HCT116 (cell line): ENCODE results near the gene SLC5A12. TPM values are rescaled to one million over a fixed set of nuclear protein-coding genes. Genes with fewer than 3 reads are reported as not detected.

Experiments used
- ATAC-seq: fragments of 200-7000 bp; cut with Tn5 transposase; 2 replicates; pipeline ENCODE4 v1.9.1; 2020; ENCODE audit warnings: mild to moderate bottlenecking, moderate library complexity
- BruUV-seq: library from RNA; stranded (reverse); fragments of 400-500 nt; replicated peaks from 2 replicates; lab custom pipeline; 2021; lab: Mats Ljungman, UMichigan
- CTCF ChIA-PET: fragments of 300-600 bp; sonication (Branson Sonifier 250); formaldehyde crosslinking; loops from one replicate; lab custom pipeline; 2021; ENCODE audit warnings: antibody characterized with exemption; lab: Charles Lee
- POLR2A ChIA-PET: fragments of 300-600, 350-600 bp; sonication (Branson Sonifier 250); formaldehyde crosslinking; loops from one replicate; lab custom pipeline; 2021; ENCODE audit warnings: antibody characterized with exemption; lab: Charles Lee
- RAD21 ChIA-PET, 2 experiments: fragments of 300-600 bp; sonication (Branson Sonifier 250); formaldehyde crosslinking; loops; one replicate each; lab custom pipeline; 2023; ENCODE audit warnings: low total read pairs in 2 of 2; ENCODE audit not compliant: uncharacterized antibody in 2 of 2, unreplicated experiment in 2 of 2, low non-redundant PET in 1 of 2; lab: Charles Lee
- DNase-seq: peaks from one replicate; pipeline ENCODE4 v3.0.0-alpha.2; 2010; ENCODE audit warnings: low read depth, low spot score
- H2AFZ ChIP-seq: fragments of 200-600 bp; shearing (Covaris generic), sonication (generic); 2 replicates; pipeline ENCODE4 v1.6.1; 2017; ENCODE audit warnings: low read depth, mixed run types, mixed read lengths, antibody characterized with exemption, low read length; ENCODE audit not compliant: poor library complexity, severe bottlenecking
- H3K27ac ChIP-seq: 2 replicates; pipeline ENCODE4 v1.5.1; 2012; ENCODE audit warnings: low read depth, low read length
- H3K27me3 ChIP-seq: fragments of 200-600 bp; sonication (generic); 2 replicates; pipeline ENCODE4 v1.6.1; 2016; ENCODE audit warnings: mixed run types, low read length, mixed read lengths; ENCODE audit not compliant: insufficient read depth
- H3K36me3 ChIP-seq, 2 experiments: fragments of 200-500 bp in 1 of 2; fragments of 200-600 bp in 1 of 2; sonication (Bioruptor generic) in 1 of 2; sonication (generic) in 1 of 2; 2 replicates each; pipeline versions ENCODE4 v1.5.1 to v1.6.1; 2014 to 2016; ENCODE audit warnings: low read length in 2 of 2, inconsistent platforms in 1 of 2, mixed read lengths in 1 of 2, mixed run types in 1 of 2; ENCODE audit not compliant: insufficient read depth in 2 of 2, control insufficient read depth in 1 of 2
- H3K4me1 ChIP-seq, 2 experiments: fragments of 200-600 bp in 1 of 2; sonication (generic) in 1 of 2; 2 replicates each; pipeline versions ENCODE4 v1.5.1 to v1.6.1; 2012 to 2017; ENCODE audit warnings: low read length in 2 of 2, inconsistent platforms in 1 of 2, mild to moderate bottlenecking in 1 of 2, mixed read lengths in 1 of 2, mixed run types in 1 of 2, moderate library complexity in 1 of 2; ENCODE audit not compliant: insufficient read depth in 2 of 2, control insufficient read depth in 1 of 2
- H3K4me2 ChIP-seq: fragments of 200-600 bp; sonication (generic); 2 replicates; pipeline ENCODE4 v1.6.1; 2017; ENCODE audit warnings: mixed run types, low read length, mixed read lengths
- H3K4me3 ChIP-seq, 2 experiments: fragments of 200-600 bp in 1 of 2; sonication (generic) in 1 of 2; replicated peaks in 1 of 2; 2 replicates each; pipeline ENCODE4 v1.5.1; 2011 to 2016; ENCODE audit warnings: low read length in 2 of 2, control low read depth in 1 of 2, low read depth in 1 of 2, mild to moderate bottlenecking in 1 of 2, mixed read lengths in 1 of 2, mixed run types in 1 of 2
- H3K79me2 ChIP-seq: fragments of 200-600 bp; sonication (generic); 2 replicates; pipeline ENCODE4 v1.6.1; 2017; ENCODE audit warnings: mild to moderate bottlenecking, mixed run types, low read length, moderate library complexity, mixed read lengths; ENCODE audit not compliant: insufficient read depth
- H3K9ac ChIP-seq: fragments of 200-600 bp; sonication (generic); 2 replicates; pipeline ENCODE4 v1.6.1; 2016; ENCODE audit warnings: low read length, mixed read lengths
- H3K9me2 ChIP-seq: fragments of 200-600 bp; sonication (generic), shearing (Covaris generic); 2 replicates; pipeline ENCODE4 v1.6.1; 2017; ENCODE audit warnings: mixed run types, mild to moderate bottlenecking, moderate library complexity; ENCODE audit not compliant: insufficient read depth
- H3K9me3 ChIP-seq, 2 experiments: fragments of 200-500 bp in 1 of 2; fragments of 200-600 bp in 1 of 2; sonication (Bioruptor generic) in 1 of 2; sonication (generic) in 1 of 2; 2 replicates each; pipeline ENCODE4 v1.6.1; 2014 to 2017; ENCODE audit warnings: low read length in 2 of 2, mixed read lengths in 2 of 2, inconsistent platforms in 1 of 2, low read depth in 1 of 2, mild to moderate bottlenecking in 1 of 2, mixed run types in 1 of 2, moderate library complexity in 1 of 2; ENCODE audit not compliant: control insufficient read depth in 1 of 2, insufficient read depth in 1 of 2
- H4K20me1 ChIP-seq: fragments of 200-600 bp; sonication (generic), shearing (Covaris generic); 2 replicates; pipeline ENCODE4 v1.6.1; 2017; ENCODE audit warnings: mixed run types, mild to moderate bottlenecking, moderate library complexity; ENCODE audit not compliant: insufficient read depth
- CBX3 ChIP-seq: IDR thresholded peaks from 2 replicates; pipeline ENCODE4 v1.6.1; 2012; ENCODE audit warnings: low read depth
- CEBPB ChIP-seq: IDR thresholded peaks from 2 replicates; pipeline ENCODE4 v1.6.1; 2012; ENCODE audit warnings: low read depth
- EGR1 ChIP-seq: IDR thresholded peaks from 2 replicates; pipeline ENCODE4 v1.6.1; 2012; ENCODE audit warnings: low read depth
- ELF1 ChIP-seq: IDR thresholded peaks from 2 replicates; pipeline ENCODE4 v1.6.1; 2012; ENCODE audit warnings: low read depth, borderline replicate concordance
- EZH2 ChIP-seq: fragments of 200-600 bp; sonication (generic); IDR thresholded peaks from 2 replicates; pipeline ENCODE4 v1.6.1; 2017; ENCODE audit warnings: antibody characterized with exemption, mixed run types
- EZH2phosphoT487 ChIP-seq: fragments of 200-600 bp; IDR thresholded peaks from 2 replicates; pipeline ENCODE4 v1.6.1; 2018; ENCODE audit warnings: antibody characterized with exemption, borderline replicate concordance
- FOSL1 ChIP-seq: IDR thresholded peaks from 2 replicates; pipeline ENCODE4 v1.6.1; 2012; ENCODE audit warnings: low read depth
- JUND ChIP-seq: IDR thresholded peaks from 2 replicates; pipeline ENCODE4 v1.6.1; 2012
- POLR2A ChIP-seq: IDR thresholded peaks from 2 replicates; pipeline ENCODE4 v1.7.0; 2011; ENCODE audit warnings: borderline replicate concordance; ENCODE audit not compliant: insufficient read depth, insufficient read length; ENCODE audit errors: extremely low read depth
- POLR2AphosphoS5 ChIP-seq: IDR thresholded peaks from 2 replicates; pipeline ENCODE4 v1.6.1; 2011; ENCODE audit warnings: mild to moderate bottlenecking, low read depth, low read length, moderate library complexity
- SIN3A ChIP-seq: IDR thresholded peaks from 2 replicates; pipeline ENCODE4 v1.6.1; 2012; ENCODE audit warnings: low read depth
- SP1 ChIP-seq: IDR thresholded peaks from 2 replicates; pipeline ENCODE4 v1.6.1; 2012; ENCODE audit warnings: low read depth
- SRF ChIP-seq: IDR thresholded peaks from 2 replicates; pipeline ENCODE4 v1.6.1; 2012; ENCODE audit warnings: low read depth
- TCF7L2 ChIP-seq: IDR thresholded peaks from 2 replicates; pipeline ENCODE4 v1.7.0; 2011; ENCODE audit warnings: borderline replicate concordance, inconsistent platforms; ENCODE audit not compliant: insufficient read depth, insufficient read length; ENCODE audit errors: extremely low read depth
- YY1 ChIP-seq: IDR thresholded peaks from 2 replicates; pipeline ENCODE4 v1.6.1; 2011; ENCODE audit warnings: low read length, low read depth, moderate library complexity, mild to moderate bottlenecking; ENCODE audit not compliant: insufficient replicate concordance; ENCODE audit errors: extremely low read depth
- ZBTB33 ChIP-seq: IDR thresholded peaks from 2 replicates; pipeline ENCODE4 v1.6.1; 2011; ENCODE audit warnings: mild to moderate bottlenecking, low read length, moderate library complexity; ENCODE audit not compliant: insufficient replicate concordance; ENCODE audit errors: extremely low read depth
- ZNF274 ChIP-seq: fragments of 200-500 bp; sonication (Bioruptor generic); IDR thresholded peaks from 2 replicates; pipeline ENCODE4 v1.6.1; 2014; ENCODE audit warnings: mild to moderate bottlenecking, low read depth, low read length, inconsistent platforms
- intact Hi-C: fragments of 100-400 bp; cut with micrococcal nuclease; formaldehyde crosslinking; loops from 2 replicates; pipeline ENCODE4 v1.10.0; 2022
- total RNA-seq: library from RNA; stranded (reverse); gene quantifications from one replicate; pipeline ENCODE4 v1.2.1, GENCODE V29; 2021; ENCODE audit not compliant: unreplicated experiment
- TF ChIP-seq, protein P1 (sequence below): IDR thresholded peaks from 2 replicates; pipeline ENCODE4 v1.6.1; 2012
- TF ChIP-seq, protein P2 (sequence below): IDR thresholded peaks from 2 replicates; pipeline ENCODE4 v1.6.1; 2012; ENCODE audit warnings: low read depth

Gene SLC5A12
- total RNA-seq, 1 experiment from 2014 or later, result not detected

DNA sequence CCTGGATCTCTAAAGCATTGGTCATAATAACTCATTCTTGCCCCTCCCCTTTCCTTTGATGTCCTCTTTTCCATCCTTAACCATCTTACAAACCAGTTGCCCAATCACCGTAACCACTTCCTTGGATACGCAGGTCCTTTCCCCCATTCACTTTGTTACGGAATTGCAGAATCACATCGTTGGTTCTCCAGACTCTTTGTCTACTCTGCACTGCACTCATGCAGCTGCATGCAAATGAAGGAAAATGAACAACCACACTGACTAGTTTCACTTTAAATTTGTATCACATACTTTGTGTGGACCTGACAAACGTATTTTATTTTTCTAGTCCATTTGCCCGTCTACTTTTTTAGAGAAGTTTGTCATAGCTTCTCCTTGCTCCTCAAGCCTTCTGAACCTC, 69.9 kb downstream of the SLC5A12 start:
- intact Hi-C loops, result loop anchor here (10.0 kb wide), 1 partner anchor 357 kb away; no protein-coding TSS in a partner anchor
- no peak for DNase-seq
- H3K4me2 ChIP-seq, result no peak overlapping the region
- ATAC-seq, result no peak
- H3K9ac ChIP-seq, result no peak overlapping the region
- no TSS peak for BruUV-seq
- no peaks in the 10 kb centered on the region for H3K79me2 ChIP-seq
- no peak overlapping the region for H2AFZ ChIP-seq
- ChIA-PET CTCF (no interaction called here), RAD21 (no interaction called here), POLR2A (no interaction called here)
- no peaks in the 10 kb centered on the region for H4K20me1 ChIP-seq
- H3K9me3 ChIP-seq, result peaks cover 0 to 10% of the 10 kb centered on the region in 2 experiments; a peak in 2 of 4 replicates
- no peaks in the 10 kb centered on the region for H3K4me1 ChIP-seq
- no peaks in the 10 kb centered on the region for H3K36me3 ChIP-seq
- no peaks in the 10 kb centered on the region for H3K9me2 ChIP-seq
- TF ChIP-seq SIN3A, result no peak
- TF ChIP-seq CBX3, result no peak
- no peak for TF ChIP-seq SRF
- TF ChIP-seq ELF1, result no peak
- TF ChIP-seq TCF7L2, result no peak
- no peak for TF ChIP-seq EZH2
- TF ChIP-seq, protein P1, sequence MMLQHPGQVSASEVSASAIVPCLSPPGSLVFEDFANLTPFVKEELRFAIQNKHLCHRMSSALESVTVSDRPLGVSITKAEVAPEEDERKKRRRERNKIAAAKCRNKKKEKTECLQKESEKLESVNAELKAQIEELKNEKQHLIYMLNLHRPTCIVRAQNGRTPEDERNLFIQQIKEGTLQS, result no peak
- no peak for TF ChIP-seq JUND
- no peak for TF ChIP-seq YY1
- no peak for TF ChIP-seq ZBTB33
- TF ChIP-seq POLR2AphosphoS5, result no peak
- no peak for TF ChIP-seq ZNF274
- TF ChIP-seq POLR2A, result no peak
- TF ChIP-seq EGR1, result no peak
- no peak for TF ChIP-seq SP1
- no peak for TF ChIP-seq FOSL1
- TF ChIP-seq EZH2phosphoT487, result no peak
- no peak for TF ChIP-seq CEBPB
- TF ChIP-seq, protein P2, sequence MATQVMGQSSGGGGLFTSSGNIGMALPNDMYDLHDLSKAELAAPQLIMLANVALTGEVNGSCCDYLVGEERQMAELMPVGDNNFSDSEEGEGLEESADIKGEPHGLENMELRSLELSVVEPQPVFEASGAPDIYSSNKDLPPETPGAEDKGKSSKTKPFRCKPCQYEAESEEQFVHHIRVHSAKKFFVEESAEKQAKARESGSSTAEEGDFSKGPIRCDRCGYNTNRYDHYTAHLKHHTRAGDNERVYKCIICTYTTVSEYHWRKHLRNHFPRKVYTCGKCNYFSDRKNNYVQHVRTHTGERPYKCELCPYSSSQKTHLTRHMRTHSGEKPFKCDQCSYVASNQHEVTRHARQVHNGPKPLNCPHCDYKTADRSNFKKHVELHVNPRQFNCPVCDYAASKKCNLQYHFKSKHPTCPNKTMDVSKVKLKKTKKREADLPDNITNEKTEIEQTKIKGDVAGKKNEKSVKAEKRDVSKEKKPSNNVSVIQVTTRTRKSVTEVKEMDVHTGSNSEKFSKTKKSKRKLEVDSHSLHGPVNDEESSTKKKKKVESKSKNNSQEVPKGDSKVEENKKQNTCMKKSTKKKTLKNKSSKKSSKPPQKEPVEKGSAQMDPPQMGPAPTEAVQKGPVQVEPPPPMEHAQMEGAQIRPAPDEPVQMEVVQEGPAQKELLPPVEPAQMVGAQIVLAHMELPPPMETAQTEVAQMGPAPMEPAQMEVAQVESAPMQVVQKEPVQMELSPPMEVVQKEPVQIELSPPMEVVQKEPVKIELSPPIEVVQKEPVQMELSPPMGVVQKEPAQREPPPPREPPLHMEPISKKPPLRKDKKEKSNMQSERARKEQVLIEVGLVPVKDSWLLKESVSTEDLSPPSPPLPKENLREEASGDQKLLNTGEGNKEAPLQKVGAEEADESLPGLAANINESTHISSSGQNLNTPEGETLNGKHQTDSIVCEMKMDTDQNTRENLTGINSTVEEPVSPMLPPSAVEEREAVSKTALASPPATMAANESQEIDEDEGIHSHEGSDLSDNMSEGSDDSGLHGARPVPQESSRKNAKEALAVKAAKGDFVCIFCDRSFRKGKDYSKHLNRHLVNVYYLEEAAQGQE, result no peak
- TF ChIP-seq, all 23 proteins: peak for 0
- Histone ChIP-seq H3K27me3 (no peaks in the 10 kb centered on the region), H3K27ac (no peak overlapping the region), H3K4me3 (no peak overlapping the region)
